ENCODE measurements around the gene FSCN2.
"Not testable (repeated sequence)": the region's sequence is repeated elsewhere in the genome, so short reads cannot be mapped to it uniquely, and the experiment has no call there.

Gene FSCN2

GRCh38 chr17:81528651-81529436 is 667 bp downstream of the FSCN2 start:
- DNase-seq = no peak

GRCh38 chr17:81529437-81529803 is 1.2 kb downstream of the FSCN2 start:
- no peak for DNase-seq

- not testable (repeated sequence) for DNase-seq
Observed at GRCh38 chr17:81531013-81531412, 2.8 kb downstream of the FSCN2 start.

- not testable (repeated sequence) for DNase-seq
Observed at GRCh38 chr17:81531998-81532404, 3.8 kb downstream of the FSCN2 start.

GRCh38 chr17:81532490-81533287 is 4.5 kb downstream of the FSCN2 start:
- DNase-seq = no peak

GRCh38 chr17:81533339-81534141 is 5.4 kb downstream of the FSCN2 start:
- DNase-seq = no peak

GRCh38 chr17:81534157-81535006 is 6.2 kb downstream of the FSCN2 start:
- DNase-seq = no peak

- DNase-seq = no peak
Observed at GRCh38 chr17:81535007-81535328, 6.8 kb downstream of the FSCN2 start.

GRCh38 chr17:81535480-81536298 is 7.5 kb downstream of the FSCN2 start:
- DNase-seq = no peak

- DNase-seq = no peak
Observed at GRCh38 chr17:81536299-81537290, 8.4 kb downstream of the FSCN2 start.

GRCh38 chr17:81537343-81537855 is 9.2 kb downstream of the FSCN2 start:
- DNase-seq = no peak

- no peak for DNase-seq
Observed at GRCh38 chr17:81537856-81538555, 9.8 kb downstream of the FSCN2 start.

GRCh38 chr17:81538651-81539570 is 10.7 kb downstream of the FSCN2 start:
- DNase-seq = no peak

- no peak for DNase-seq
Observed at GRCh38 chr17:81539571-81539900, 11.4 kb downstream of the FSCN2 start.

- DNase-seq = no peak
Observed at GRCh38 chr17:81539961-81540675, 11.9 kb downstream of the FSCN2 start.

- DNase-seq = no peak
Observed at GRCh38 chr17:81540676-81541027, 12.5 kb downstream of the FSCN2 start.

GRCh38 chr17:81541123-81541522 is 12.9 kb downstream of the FSCN2 start:
- DNase-seq = no peak
